ENCODE results near the gene SOCS4.
"Not testable (repeated sequence)": the region's sequence is repeated elsewhere in the genome, so short reads cannot be mapped to it uniquely, and the experiment has no call there.

SOCS4 gene, protein sequence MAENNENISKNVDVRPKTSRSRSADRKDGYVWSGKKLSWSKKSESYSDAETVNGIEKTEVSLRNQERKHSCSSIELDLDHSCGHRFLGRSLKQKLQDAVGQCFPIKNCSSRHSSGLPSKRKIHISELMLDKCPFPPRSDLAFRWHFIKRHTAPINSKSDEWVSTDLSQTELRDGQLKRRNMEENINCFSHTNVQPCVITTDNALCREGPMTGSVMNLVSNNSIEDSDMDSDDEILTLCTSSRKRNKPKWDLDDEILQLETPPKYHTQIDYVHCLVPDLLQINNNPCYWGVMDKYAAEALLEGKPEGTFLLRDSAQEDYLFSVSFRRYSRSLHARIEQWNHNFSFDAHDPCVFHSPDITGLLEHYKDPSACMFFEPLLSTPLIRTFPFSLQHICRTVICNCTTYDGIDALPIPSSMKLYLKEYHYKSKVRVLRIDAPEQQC

DNA sequence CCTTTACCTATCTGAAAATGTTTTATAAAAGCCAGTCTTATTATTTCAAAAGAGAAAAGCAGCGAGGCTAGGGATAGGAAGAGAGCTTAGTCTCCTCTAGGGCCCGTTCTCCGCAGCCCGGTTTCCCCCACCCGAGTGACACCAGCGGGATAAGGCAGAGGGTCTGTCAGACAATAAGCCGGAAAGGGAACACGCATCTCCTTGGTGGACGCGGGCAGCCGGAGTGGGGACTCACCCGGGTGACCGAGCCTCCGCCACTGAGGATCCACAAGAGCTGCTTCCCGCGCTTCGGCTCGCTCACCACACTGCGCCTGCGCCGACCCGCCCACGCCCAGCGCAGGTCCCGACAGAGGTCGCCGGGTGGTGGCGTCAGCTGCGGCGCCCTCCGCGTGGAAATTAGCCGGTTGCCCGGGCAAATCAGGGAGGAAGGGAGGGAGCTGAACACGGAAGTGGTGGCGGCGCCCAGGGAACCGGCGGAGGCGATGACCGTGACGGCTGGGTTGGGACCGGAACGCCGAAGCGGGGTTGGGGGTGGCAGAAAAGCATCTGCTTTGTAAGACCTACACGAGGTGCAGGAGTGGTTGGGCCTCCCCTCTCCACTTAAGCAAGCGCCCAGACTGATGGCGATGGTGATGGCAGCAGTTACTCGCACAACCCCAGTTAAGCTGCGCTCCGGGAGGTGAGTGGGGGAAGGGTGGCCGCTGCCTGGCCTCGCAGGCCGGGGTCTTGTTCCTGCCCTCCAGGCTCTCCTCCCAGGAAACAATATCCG lies at the start of gene SOCS4, which contains the start of gene WDHD1:
SOCS4 (plus strand) TSS at position 444 of the 769 bp plus-strand sequence. CDS start 15,806 bp downstream, outside the sequence.
WDHD1 (minus strand) TSS at position 307 of the 769 bp plus-strand sequence. CDS start 312 bp downstream, outside the sequence.
- DNase-seq = peak; percentile 71

DNA sequence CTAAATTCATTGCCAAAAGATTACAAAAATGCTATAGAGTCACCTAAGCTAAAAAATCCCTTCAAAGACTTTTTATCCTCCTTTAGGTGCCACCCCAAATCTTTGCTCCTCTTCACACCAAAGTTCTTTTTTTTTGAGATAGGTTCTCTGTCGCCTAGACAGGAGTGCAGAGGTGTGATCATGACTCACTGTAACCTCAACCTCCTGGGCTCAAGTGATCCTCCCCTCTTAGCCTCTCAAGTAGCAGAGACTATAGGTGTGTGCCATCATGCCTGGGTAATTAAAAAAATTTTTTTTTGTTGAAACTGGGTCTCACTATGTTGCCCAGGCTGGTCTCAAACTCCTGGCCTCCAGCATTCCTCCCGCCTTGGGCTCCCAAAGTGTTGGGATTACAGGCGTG lies 48.0 kb upstream of the SOCS4 start:
- DNase-seq = no peak

DNA sequence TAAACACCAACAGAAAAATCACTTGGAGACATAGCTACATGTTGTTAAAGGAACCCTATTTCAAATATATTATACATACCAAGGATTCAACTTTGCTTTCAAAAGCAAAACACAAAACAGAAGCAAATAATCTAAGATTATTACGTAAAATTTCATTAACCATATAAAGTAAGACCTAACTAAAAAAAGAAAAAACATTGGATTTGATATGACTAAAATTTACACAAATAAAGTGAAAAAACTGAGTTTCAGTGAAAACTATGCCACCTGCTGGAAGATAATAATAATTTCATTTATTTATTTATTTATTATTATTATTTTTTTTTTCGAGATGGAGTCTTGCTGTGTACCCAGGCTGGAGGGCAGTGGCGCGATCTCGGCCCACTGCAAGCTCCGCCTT lies 45.3 kb upstream of the SOCS4 start:
- no peak for DNase-seq

DNA sequence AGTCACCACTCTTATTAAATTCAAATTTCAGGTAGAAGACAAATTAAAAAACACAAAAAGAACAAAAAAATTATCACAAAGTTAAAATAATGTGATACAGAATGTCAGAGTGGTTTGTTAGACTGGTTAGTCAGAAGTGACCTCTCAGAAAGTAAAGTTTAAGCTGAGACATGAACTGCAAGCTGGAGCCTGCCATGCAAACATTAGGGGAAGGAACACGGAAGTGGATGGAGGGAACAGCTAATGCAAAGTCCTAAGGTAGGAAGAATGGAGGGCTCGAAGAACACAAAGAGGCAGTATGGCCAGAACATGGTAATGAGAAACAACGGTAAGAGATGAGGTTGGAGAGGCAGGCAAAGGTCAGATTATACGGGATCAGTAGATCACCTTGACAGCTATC lies 41.9 kb upstream of the SOCS4 start:
- DNase-seq = no peak

DNA sequence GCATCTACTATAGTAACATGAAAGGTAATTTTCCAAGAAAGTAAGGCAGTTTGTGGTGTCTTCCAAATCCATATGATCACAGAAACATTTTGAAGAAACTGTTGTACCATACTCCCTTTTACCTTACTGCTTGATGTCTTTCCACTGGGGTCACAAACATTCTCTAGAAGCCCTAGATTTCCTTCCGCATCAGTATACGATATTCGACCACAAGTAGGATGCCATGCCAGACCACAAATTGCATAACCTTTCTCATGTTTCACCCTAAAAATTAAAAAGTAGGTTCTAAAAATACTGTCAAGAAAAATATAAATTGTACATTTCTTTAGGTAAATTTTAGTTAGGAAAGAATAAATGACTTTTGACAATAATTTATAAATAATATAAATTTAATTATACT lies 26.7 kb upstream of the SOCS4 start:
- DNase-seq = no peak

DNA sequence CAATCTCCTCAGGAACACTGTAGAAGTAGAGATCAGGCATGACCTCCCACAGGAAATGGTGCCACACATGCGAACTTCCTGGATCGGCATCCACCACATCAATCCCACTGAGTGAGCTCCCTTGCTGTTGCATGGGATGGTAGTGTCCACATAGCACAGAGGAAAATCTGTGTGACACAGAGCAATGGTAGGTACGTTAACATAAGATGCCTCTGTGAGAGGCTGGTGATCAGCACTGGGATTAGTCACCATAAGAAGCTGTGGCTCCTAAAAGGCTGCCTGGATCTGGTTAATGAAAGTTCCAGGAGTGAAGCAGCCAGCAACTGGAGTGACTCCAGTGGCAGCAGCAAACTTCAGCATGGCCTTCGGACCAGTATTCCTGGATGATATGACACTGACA lies 22.0 kb upstream of the SOCS4 start:
- DNase-seq = no peak

DNA sequence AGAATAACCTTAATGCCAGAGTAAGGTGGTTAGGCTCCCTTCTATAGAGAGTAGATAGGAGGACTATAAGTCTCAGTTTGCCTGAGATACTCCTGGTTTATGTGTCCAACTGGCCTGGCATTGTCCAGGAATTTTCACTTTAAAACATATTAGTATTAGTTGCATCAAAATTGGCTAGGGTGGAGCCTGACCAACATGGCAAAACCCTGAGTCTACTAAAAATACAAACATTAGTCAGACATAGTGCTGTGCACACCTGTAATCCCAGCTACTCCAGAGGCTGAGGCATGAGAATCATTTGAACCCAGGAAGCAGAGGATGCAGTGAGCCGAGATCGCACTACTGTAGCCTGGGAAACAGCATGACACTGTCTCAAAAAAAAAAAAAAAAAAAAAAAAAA lies 12.0 kb upstream of the SOCS4 start:
- no peak for DNase-seq

DNA sequence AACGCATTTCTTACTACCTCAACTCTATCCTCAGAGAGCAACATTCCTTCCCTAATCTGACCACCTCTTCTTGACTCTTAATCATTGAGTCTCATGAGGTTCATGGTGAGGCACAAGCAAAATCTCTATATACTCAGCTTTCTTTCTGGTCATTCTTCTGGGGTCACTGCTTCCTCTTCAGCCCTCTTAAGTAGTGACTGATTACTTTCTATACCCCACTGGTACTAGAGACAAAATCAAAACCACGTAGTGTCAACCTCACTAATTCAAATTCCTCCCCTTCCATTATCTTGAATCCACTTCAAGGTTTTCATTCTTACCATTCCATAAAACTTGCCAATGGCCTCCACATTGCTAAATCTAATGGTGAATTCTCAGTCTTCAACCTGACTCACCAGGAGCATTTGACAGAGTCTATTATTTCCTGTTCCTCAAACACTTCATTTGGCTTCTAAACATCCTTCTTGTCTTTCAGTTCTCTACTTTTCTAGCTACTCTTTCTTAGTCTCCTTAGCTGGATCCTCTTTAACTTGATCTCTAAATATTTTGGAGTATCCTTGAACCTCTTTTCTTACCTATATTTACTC lies 7.0 kb upstream of the SOCS4 start:
- DNase-seq = no peak

DNA sequence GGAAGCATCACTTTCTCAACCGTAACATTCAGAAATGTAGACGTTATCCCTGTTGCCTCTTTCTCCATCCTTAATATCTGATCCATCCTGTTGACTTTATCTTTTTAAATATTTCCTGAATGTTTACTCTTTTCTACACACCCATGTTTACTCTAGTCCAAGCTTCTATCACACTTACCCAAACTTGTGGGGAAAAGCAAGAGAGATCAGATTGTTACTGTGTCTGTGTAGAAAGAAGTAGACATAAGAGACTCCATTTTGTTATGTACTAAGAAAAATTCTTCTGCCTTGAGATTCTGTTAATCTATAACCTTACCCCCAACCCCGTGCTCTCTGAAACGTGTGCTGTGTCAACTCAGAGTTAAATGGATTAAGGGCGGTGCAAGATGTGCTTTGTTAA lies 2.7 kb upstream of the SOCS4 start:
- not testable (repeated sequence) for DNase-seq

DNA sequence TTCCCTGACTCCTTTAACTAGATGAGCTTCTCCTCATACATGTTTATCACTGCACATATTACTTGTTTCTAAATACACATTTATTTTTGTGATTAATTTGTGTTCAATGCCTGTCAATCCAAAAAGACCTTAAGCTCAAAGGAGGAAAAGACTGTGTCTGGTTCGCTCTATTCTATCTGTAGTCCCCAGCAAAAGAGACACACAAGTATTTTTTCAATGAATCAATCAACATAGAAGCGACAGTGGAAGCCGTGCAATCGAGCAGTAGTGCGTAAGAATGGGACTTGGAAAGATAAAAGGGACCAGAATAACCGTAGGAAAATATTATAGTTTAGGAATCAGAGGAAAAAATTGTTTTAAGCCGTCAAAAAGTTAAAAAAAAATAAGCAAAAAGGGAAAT lies 1.1 kb upstream of the SOCS4 start:
- no peak for DNase-seq

DNA sequence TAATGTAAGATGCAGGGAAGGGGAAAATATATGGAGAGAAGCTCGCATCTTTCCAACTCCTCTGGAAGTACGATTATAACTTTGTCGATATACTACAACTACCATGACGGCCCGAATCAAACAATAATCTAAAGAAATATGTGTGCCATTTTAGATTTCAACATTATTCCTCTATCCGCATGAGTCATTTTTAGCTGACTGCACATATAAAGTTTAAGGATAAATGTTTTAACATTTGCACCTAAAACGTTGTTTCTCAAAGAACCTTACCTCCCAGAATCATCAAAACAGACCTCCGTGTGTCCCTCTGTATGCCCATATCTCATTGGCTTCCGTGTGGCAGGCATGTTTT lies 619 bp upstream of the SOCS4 start:
- DNase-seq = no peak

DNA sequence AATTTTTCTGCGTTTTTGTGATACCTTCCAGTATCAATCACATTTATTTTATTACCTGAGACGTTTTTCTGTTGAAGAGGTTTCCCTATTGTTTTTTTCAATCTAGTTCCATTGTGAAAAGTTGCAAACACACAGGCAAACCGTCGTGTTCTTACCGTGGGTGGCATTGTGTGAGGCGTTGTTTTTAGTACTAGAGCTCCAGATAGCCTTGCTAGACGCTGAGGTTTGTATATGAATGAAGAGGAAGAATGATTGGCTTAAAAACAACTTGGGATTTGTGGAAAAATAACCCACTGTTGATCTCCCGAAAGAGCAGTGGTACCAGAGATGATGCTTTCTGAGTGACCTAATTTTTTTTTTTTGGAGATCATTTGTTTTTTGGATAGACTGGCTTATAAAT lies 1.0 kb downstream of the SOCS4 start:
- no peak for DNase-seq

DNA sequence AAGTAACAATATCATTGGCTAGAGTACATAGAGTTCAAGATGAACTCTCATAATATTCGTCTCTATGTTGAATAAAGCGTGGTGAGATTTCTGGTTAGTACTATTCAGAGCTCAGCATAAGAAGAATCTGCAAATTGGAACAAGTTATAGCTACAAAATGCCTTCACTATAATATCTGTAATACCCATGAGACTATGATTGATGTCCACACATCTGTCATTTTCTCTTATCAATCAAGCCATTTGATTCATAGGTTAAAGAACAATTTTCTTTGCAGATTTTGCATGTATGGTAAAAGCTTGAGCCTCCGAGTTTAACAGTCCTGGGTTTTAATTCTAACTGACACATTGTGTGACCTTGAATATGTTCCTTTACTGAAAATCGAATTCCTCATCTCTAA lies 1.4 kb downstream of the SOCS4 start:
- DNase-seq = no peak

DNA sequence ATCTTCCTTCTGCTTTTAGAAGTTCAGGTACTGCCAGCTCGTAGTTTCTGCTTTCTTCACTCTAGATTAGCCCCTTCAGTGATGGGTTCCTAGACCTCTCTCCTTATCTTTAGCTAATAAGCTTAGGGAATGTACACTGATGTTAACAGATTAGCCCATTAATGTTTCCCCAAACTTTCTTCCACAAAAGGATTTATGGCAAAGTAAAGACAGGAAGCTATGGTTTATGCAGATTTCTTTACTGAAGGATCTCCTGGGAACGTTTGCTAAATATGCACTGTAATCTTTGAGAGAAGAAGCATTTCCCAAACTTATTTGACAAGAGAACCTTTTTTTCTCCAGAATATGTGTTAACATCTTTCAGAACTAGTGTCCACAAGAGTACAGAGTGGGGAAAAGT lies 4.2 kb downstream of the SOCS4 start:
- DNase-seq = no peak

DNA sequence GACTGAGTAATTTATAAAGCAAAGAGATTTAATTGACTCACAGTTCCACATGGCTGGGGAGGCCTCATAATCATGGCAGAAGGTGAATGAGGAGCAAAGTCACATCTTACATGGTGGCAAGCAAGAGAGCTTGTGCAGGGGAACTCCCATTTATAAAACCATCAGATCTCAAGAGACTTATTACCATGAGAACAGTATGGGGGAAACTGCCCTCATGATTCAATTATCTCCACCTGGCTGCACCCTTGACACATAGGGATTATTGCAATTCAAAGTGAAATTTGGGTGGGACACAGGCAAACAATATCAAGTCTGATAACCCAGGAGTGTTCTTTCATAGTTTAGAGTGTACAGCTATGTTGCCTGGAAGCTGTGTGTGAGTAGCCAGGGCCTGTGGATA lies 11.0 kb downstream of the SOCS4 start:
- DNase-seq = not testable (repeated sequence)

DNA sequence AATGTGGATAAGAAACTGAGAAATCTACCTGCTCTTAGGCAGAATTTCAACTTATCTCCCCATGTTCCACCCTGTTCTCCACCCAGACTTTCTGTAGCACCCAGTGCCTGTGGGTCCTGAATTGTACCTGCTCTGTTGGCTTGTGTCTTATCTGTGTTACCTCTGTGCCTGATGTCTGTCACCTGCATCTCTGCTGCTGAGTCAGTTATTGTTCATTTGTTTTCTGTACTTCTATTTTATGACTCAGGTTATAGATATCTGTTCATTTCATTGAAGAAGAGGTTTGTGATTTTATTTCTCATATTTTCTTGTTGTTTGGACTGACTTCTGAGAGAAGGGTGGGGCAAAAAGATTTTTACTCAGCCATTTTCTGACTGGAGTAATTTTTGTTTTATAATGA lies 11.7 kb downstream of the SOCS4 start:
- no peak for DNase-seq

DNA sequence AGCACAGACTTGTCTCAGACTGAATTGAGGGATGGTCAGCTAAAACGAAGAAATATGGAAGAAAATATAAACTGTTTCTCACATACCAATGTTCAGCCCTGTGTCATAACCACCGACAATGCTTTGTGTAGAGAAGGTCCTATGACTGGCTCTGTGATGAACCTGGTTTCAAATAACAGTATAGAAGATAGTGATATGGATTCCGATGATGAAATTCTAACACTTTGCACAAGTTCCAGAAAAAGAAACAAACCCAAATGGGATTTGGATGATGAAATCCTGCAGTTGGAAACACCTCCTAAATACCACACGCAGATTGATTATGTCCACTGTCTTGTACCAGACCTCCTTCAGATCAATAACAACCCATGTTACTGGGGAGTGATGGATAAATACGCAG lies 16.5 kb downstream of the SOCS4 start:
- DNase-seq = no peak

DNA sequence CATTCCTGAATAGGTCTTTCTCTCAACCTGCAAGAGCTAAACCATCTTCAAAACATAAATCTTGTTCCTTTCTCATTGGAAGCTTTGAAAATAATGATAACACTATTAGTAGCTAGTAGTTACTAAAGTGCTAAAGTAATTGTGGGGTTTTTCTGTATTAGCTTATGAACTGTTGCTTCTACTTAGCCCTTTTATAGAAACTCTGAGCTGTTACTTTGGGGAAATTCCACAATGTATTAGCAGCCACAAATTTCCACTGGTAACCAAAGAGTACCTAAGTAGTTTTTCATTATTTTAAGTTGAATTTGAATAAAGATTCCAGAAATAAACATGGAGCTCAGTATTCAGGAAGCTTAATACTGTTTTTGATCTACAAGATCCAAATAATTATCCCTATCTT lies 18.1 kb downstream of the SOCS4 start:
- DNase-seq = no peak

DNA sequence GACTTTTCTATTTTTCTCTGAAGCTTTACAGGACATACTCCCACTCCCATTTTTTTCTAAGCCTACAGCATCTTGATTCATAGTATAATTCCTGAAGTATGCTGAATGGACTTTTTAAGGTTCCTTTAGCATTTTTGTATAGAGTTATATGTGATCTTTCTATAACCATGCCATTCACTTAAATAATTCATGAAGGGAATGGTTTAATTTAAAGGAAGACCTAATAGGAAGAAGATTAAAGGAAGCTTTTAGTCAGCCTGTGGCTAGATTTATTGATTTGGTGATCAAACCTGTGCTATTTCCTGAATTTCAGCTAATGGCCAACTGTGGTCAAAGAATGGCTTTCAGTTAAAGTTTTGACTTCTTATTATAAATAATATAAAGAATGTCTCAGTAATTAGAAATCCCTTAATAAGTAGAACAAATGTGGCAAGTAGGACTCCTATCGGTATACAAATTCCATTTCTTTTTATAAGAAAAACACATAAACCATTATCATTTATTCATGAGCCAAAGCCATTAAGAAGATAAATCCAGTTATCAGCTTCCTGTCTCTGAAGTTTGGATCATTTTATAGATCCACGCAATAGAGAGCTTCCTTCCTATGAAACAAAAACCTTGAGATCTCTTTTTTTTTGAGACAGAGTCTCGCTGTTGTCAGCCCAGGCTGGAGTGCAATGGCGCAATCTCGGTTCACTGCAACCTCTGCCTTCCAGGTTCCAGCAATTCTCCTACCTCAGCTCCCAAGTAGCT lies 20.4 kb downstream of the SOCS4 start:
- no peak for DNase-seq

DNA sequence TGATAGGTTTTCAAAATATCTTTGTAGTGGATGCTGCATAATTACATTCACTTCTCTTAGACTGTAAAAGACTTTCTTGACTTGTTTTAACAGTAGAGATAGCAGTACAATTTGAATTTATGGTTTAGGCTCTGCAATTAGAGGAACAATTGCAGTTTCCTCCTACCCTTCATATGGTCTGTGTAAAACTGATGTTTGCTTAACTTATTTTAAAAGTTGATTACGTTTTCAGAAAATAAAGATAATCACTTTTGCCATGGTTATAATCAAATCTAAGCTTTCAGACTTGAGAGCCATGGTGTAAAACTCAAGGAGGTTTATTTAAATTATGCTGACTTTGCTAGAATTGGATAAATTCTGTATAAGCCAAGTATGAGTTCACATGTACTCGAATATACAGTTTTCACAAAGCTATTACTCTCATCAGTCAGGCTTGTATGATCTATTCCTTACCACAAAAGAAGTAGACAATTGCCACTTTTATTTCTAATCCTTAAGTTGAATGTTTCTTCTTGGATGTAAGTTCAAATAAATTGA lies 21.9 kb downstream of the SOCS4 start:
- DNase-seq = no peak

DNA sequence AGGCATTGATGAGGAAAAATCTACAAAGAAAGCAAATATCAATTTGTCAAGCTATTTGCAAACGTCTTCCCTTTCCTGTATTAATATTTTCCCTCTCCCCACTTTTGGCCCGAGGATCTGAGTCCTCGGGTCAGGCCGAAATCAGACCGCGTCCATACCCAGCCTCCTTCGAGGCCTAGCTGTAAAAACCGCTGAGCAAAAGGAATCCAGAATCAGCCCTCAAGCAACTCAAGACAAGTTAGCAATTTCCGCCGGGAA lies 24.1 kb downstream of the SOCS4 start:
- DNase-seq = no peak

DNA sequence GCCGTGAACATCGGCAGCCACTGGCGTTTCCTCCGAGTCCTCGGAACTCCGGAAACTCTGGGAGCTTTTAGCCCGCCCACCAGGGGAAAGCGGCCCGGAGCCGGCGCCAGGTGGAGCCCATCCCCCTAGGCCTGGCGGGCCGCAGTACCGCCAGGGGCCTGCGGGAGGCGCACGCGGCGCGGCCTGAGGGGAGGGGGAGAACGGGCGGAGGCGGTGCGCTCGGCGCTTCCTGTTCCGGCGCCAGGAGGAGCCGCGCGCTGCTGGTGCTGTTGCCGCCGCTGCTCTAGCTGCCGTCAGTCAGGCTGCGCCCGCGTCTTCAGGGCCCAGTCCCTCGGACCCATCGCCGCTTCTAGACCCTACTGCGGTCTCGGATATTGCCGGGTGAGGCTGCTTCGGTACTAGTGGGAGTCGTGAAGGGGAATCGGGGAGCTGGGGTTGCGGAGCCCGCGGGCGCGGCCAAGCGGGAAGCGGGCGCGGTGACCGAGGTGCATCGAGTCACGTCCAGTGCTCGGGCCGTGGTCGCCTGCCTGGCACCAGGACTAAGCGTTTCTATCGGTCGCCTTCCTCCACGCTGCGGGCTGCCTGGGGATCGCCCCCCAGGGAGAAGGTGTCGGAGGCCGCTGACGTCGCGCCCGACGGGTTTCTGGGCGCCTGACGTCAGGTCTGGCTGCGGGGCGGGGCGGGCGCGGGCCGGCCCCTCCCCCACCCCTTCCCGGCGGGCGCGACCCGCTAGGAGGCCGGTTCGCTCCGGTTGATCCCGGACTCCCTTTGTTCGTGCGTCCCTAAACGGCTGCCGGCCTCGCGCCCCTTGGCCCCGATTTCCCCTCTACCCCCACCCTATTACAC lies 24.6 kb downstream of the SOCS4 start, which contains the start of gene MAPK1IP1L:
MAPK1IP1L (plus strand) TSS at position 225 of the 846 bp plus-strand sequence. CDS start 10,037 bp downstream, outside the sequence.
- peak; percentile 84 for DNase-seq

All from 8988T (cell line).